Keratinocyte (primary cell): Measurements from ENCODE around the gene CMTR1. TPM values are rescaled to one million over a fixed set of nuclear protein-coding genes. Genes with fewer than 3 reads are reported as not detected.

Experiments used
- DNase-seq: peaks from one replicate; pipeline ENCODE4 v3.0.0-alpha.2; 2011; ENCODE audit warnings: low read depth, missing footprints, low spot score
- FAIRE-seq: peaks from 2 replicates; lab custom pipeline; 2011; peaks lifted over from hg19 to GRCh38; lab: Jason Lieb, UNC
- H2AFZ ChIP-seq: 2 replicates; pipeline ENCODE4 v1.6.0; 2012; ENCODE audit warnings: low read length, control low read depth, inconsistent platforms; ENCODE audit not compliant: control insufficient read depth
- H3K27ac ChIP-seq: 2 replicates; pipeline ENCODE4 v1.5.1; 2011; ENCODE audit warnings: low read length; ENCODE audit not compliant: control insufficient read depth, insufficient read depth
- H3K27me3 ChIP-seq: 3 replicates; pipeline ENCODE4 v1.6.0; 2011; ENCODE audit warnings: low read length; ENCODE audit not compliant: control insufficient read depth, insufficient read depth; ENCODE audit errors: extremely low read depth
- H3K36me3 ChIP-seq, 2 experiments: 2 replicates in 1 of 2; 3 replicates in 1 of 2; pipeline ENCODE4 v1.5.1; 2011; ENCODE audit warnings: low read length in 2 of 2, mild to moderate bottlenecking in 1 of 2; ENCODE audit not compliant: control insufficient read depth in 2 of 2, insufficient read depth in 2 of 2; ENCODE audit errors: extremely low read depth in 1 of 2
- H3K4me1 ChIP-seq: 3 replicates; pipeline ENCODE4 v1.5.1; 2011; ENCODE audit warnings: low read length; ENCODE audit not compliant: control insufficient read depth, insufficient read depth; ENCODE audit errors: extremely low read depth
- H3K4me2 ChIP-seq: 3 replicates; pipeline ENCODE4 v1.6.0; 2011; ENCODE audit warnings: low read depth, low read length; ENCODE audit not compliant: control insufficient read depth, insufficient read depth; ENCODE audit errors: extremely low read depth
- H3K4me3 ChIP-seq, 3 experiments: fragments of 200-600 bp in 1 of 3; sonication (generic) in 1 of 3; 2 replicates in 2 of 3; 3 replicates in 1 of 3; pipeline ENCODE4 v1.5.1; 2011 to 2016; ENCODE audit warnings: low read length in 3 of 3, mild to moderate bottlenecking in 3 of 3, control low read depth in 2 of 3, inconsistent platforms in 1 of 3, low read depth in 1 of 3, mixed read lengths in 1 of 3, mixed run types in 1 of 3, moderate library complexity in 1 of 3; ENCODE audit not compliant: control insufficient read depth in 2 of 3, insufficient read depth in 2 of 3; ENCODE audit errors: extremely low read depth in 1 of 3
- H3K79me2 ChIP-seq: 2 replicates; pipeline ENCODE4 v1.6.0; 2012; ENCODE audit warnings: low read length; ENCODE audit not compliant: control insufficient read depth, insufficient read depth
- H3K9ac ChIP-seq: 3 replicates; pipeline ENCODE4 v1.6.0; 2011; ENCODE audit warnings: low read length; ENCODE audit not compliant: control insufficient read depth, insufficient read depth; ENCODE audit errors: extremely low read depth
- H3K9me1 ChIP-seq: 3 replicates; pipeline ENCODE4 v1.6.0; 2011; ENCODE audit warnings: low read length; ENCODE audit not compliant: control insufficient read depth, insufficient read depth; ENCODE audit errors: extremely low read depth
- H3K9me3 ChIP-seq: 2 replicates; pipeline ENCODE4 v1.5.1; 2012; ENCODE audit warnings: low read depth, low read length; ENCODE audit not compliant: control insufficient read depth
- H4K20me1 ChIP-seq: 3 replicates; pipeline ENCODE4 v1.6.0; 2011; ENCODE audit warnings: low read length; ENCODE audit not compliant: control insufficient read depth, insufficient read depth; ENCODE audit errors: extremely low read depth
- EZH2 ChIP-seq: IDR thresholded peaks from one replicate; pipeline ENCODE4 v1.6.1; 2012; ENCODE audit warnings: inconsistent platforms, mild to moderate bottlenecking, low read length, moderate library complexity
- dilution Hi-C: fragments of 300-500 bp; cut with MboI; formaldehyde crosslinking; loops from one replicate; pipeline ENCODE4 v1.7.0; 2020; ENCODE audit warnings: low sequenced_read_pairs; ENCODE audit not compliant: extremely low pct_ligation_motif_present
- polyA plus RNA-seq, 5 experiments: library from polyadenylated mRNA; depleted of rRNA in 3 of 5; stranded (reverse) in 3 of 5; stranded (forward) in 1 of 5; unstranded in 1 of 5; fragments of >200 nt; gene quantifications; 1 replicate in 1 of 5; 2 replicates in 3 of 5; 3 replicates in 1 of 5; pipeline versions ENCODE4 v1.2.1 to v1.2.3, GENCODE V29; 2011 to 2012; ENCODE audit warnings: missing spikeins in 2 of 5, low read depth in 1 of 5, low replicate concordance in 1 of 5
- TF ChIP-seq, protein P1 (sequence below), 3 experiments: IDR thresholded peaks in 1 of 3; conservative IDR thresholded peaks in 1 of 3; optimal IDR thresholded peaks in 1 of 3; 2 replicates in 2 of 3; 3 replicates in 1 of 3; pipeline versions ENCODE3 to v1.5.1; 2011; ENCODE audit warnings: low read length in 3 of 3, mild to moderate bottlenecking in 3 of 3, moderate library complexity in 2 of 3, control low read depth in 1 of 3, inconsistent platforms in 1 of 3; ENCODE audit not compliant: insufficient read depth in 2 of 3; ENCODE audit errors: extremely low read depth in 1 of 3

CMTR1 gene
- polyA plus RNA-seq, 1 donor (not counting 4 experiments of a cell fraction or from before 2014, with no cell fraction given) = 24.6 TPM

DNA sequence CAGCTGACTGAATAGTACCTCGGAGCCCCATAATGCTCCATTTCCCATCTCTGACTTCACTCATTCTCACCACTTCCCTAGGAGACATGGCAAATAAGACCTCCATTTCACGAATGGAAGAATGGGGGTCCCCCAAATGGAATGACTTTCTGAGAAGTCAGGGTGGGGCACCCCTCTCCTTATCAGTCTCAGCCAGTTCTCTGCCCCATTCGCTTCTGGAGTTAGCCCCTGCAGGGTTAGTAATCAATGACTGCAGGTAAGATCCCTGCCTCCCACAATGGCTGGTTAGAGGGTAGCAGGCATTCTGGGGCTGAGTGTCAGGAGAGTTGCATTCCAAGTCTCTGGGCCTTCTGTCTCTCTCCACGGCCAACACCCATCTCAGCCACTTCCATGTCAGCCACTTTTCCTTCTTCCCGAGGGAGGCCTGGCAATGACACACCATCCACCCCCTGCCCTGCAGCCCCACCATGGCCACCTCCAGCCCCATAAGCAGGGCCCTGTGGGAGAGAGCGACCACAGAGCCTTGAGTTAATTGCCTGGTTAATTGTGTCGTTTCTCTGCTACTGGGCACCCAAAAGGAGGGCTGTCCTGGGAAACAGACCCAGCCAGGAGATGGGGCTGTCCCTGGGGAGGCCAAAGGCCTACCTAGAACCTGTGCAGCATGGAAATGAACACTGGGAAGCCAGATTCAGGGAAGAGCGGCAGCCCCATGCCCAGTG is 53.3 kb downstream of the CMTR1 start:
- no peak for TF ChIP-seq EZH2
- TF ChIP-seq, protein P1, sequence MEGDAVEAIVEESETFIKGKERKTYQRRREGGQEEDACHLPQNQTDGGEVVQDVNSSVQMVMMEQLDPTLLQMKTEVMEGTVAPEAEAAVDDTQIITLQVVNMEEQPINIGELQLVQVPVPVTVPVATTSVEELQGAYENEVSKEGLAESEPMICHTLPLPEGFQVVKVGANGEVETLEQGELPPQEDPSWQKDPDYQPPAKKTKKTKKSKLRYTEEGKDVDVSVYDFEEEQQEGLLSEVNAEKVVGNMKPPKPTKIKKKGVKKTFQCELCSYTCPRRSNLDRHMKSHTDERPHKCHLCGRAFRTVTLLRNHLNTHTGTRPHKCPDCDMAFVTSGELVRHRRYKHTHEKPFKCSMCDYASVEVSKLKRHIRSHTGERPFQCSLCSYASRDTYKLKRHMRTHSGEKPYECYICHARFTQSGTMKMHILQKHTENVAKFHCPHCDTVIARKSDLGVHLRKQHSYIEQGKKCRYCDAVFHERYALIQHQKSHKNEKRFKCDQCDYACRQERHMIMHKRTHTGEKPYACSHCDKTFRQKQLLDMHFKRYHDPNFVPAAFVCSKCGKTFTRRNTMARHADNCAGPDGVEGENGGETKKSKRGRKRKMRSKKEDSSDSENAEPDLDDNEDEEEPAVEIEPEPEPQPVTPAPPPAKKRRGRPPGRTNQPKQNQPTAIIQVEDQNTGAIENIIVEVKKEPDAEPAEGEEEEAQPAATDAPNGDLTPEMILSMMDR (optimal IDR thresholded peaks at IDR 0.05 in 1 of 3, IDR thresholded peaks at IDR 0.05 in 1 of 3, conservative IDR thresholded peaks at IDR 0.05 in 1 of 3; ENCODE audit: extremely low read depth in 1 of 3, insufficient read depth in 2 of 3, low read length in 3 of 3) = no peak
- H3K79me2 ChIP-seq = no peaks in the 10 kb centered on the region
- H3K36me3 ChIP-seq = peaks cover 9 to 11% of the 10 kb centered on the region in 2 experiments
- no peaks in the 10 kb centered on the region for H3K9me1 ChIP-seq
- FAIRE-seq (no peak), DNase-seq (no peak)
- H3K9me3 ChIP-seq = no peaks in the 10 kb centered on the region
- H4K20me1 ChIP-seq = no peaks in the 10 kb centered on the region
- no peaks in the 10 kb centered on the region for H3K27me3 ChIP-seq
- H3K27ac ChIP-seq = no peak overlapping the region
- no peak overlapping the region for H3K4me2 ChIP-seq
- no peak overlapping the region for H2AFZ ChIP-seq
- no peak overlapping the region for H3K4me3 ChIP-seq
- H3K4me1 ChIP-seq = peaks cover 14% of the 10 kb centered on the region
- H3K9ac ChIP-seq = no peak overlapping the region
- dilution Hi-C loops = no loop called here

DNA sequence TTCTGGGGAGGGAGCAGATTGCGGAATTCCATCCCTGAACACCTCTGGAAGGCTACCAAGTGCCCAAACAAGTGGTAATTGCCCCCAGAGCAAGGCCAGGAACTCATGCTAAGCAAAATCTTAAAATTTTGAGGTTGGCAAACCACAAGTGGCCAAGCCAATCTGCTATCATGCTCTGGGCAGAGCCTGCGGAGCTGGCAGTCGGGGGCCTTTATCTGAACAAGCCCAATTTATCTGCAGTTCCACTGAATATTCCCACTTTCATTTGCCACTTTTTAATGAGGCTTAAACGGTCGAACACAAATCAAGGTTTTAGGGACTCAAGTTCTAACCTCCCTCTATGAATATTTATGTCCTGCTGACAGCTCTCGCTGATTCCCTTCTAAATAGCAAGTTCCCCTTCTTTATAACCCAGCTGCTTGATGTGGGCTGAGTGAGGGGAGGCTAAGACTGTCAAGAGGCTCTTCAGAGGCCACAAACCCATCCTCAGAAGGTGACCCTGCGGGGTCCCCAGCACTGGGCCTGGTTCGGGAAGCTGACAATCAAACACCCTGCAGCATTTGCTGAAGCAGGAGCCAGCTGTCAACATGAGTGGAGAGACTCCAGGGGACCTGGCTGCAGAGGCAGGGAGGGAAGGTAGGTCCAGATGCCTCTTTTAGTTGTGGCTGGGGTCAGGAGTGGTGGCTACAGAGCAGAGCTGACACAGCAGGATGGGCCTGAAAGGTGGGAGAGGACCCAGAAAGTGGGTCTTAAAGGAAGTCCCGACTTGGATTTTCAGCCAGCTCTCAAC is 54.8 kb downstream of the CMTR1 start:
- Histone ChIP-seq H3K9me3 (no peaks in the 10 kb centered on the region), H3K27me3 (no peaks in the 10 kb centered on the region), H3K9ac (no peak overlapping the region), H3K9me1 (no peaks in the 10 kb centered on the region), H2AFZ (no peak overlapping the region), H3K4me3 (no peak overlapping the region), H3K27ac (no peak overlapping the region), H3K4me1 (peaks cover 14% of the 10 kb centered on the region), H3K79me2 (no peaks in the 10 kb centered on the region), H3K4me2 (no peak overlapping the region), H4K20me1 (no peaks in the 10 kb centered on the region), H3K36me3 (peaks cover 9 to 11% of the 10 kb centered on the region in 2 experiments)
- dilution Hi-C loops = no loop called here
- DNase-seq = no peak
- FAIRE-seq = no peak
- no peak for TF ChIP-seq EZH2
- TF ChIP-seq, protein P1 (optimal IDR thresholded peaks at IDR 0.05 in 1 of 3, IDR thresholded peaks at IDR 0.05 in 1 of 3, conservative IDR thresholded peaks at IDR 0.05 in 1 of 3; ENCODE audit: extremely low read depth in 1 of 3, insufficient read depth in 2 of 3, low read length in 3 of 3) = no peak
